HepG2 (cell line): ENCODE data around the gene GLYR1. TPM values are rescaled to one million over a fixed set of nuclear protein-coding genes. Genes with fewer than 3 reads are reported as not detected.

Source experiments
- ATAC-seq: fragments of 200-7000 bp; cut with Tn5 transposase; 3 replicates; pipeline ENCODE4 v1.9.1; 2020; ENCODE audit warnings: mild to moderate bottlenecking, moderate library complexity
- BruUV-seq: library from RNA; stranded (reverse); fragments of 400-500 nt; replicated peaks from 2 replicates; lab custom pipeline; 2021; lab: Mats Ljungman, UMichigan
- CTCF ChIA-PET: fragments of 300-600 bp; formaldehyde crosslinking; extraction: SDS; loops from one replicate; lab custom pipeline; 2021; ENCODE audit warnings: low total read pairs, inconsistent platforms, low intra/inter-chr PET ratio; lab: Yijun Ruan, JAX
- POLR2A ChIA-PET: fragments of 350-600 bp; sonication (Branson Sonifier 250); formaldehyde crosslinking; loops from one replicate; lab custom pipeline; 2020; ENCODE audit warnings: antibody characterized with exemption, inconsistent platforms; lab: Yijun Ruan, JAX
- DNase-seq: peaks from one replicate; pipeline ENCODE4 v3.0.0-alpha.2; 2015; ENCODE audit warnings: low spot score
- FAIRE-seq: peaks from 3 replicates; lab custom pipeline; 2011; peaks lifted over from hg19 to GRCh38; lab: Jason Lieb, UNC
- H2AFZ ChIP-seq: one replicate; pipeline ENCODE4 v1.6.1; 2011; ENCODE audit warnings: low read length, inconsistent platforms
- H3K27ac ChIP-seq: fragments of 300-600 bp; 3 replicates; pipeline ENCODE4 v1.8.0; 2011; ENCODE audit warnings: mixed run types, mild to moderate bottlenecking, mixed read lengths, low read length, inconsistent platforms; ENCODE audit not compliant: insufficient read depth; ENCODE audit errors: extremely low read length
- H3K27me3 ChIP-seq, 2 experiments: fragments of 200-600 bp in 1 of 2; 2 replicates in 1 of 2; 3 replicates in 1 of 2; pipeline versions ENCODE4 v1.6.0 to v1.8.0; 2011; ENCODE audit warnings: low read length in 2 of 2, mild to moderate bottlenecking in 2 of 2, moderate library complexity in 2 of 2, inconsistent platforms in 1 of 2; ENCODE audit not compliant: insufficient read depth in 2 of 2, control insufficient read depth in 1 of 2
- H3K36me3 ChIP-seq, 2 experiments: fragments of 200-600 bp in 1 of 2; replicated peaks in 1 of 2; 2 replicates in 1 of 2; 3 replicates in 1 of 2; pipeline versions ENCODE4 v1.5.1 to v1.8.0; 2011; ENCODE audit warnings: low read length in 2 of 2, inconsistent platforms in 1 of 2; ENCODE audit not compliant: insufficient read depth in 2 of 2, control insufficient read depth in 1 of 2
- H3K4me1 ChIP-seq: 2 replicates; pipeline ENCODE4 v1.5.1; 2012; ENCODE audit warnings: low read length, inconsistent platforms; ENCODE audit not compliant: insufficient read depth
- H3K4me2 ChIP-seq: 2 replicates; pipeline ENCODE4 v1.6.0; 2011; ENCODE audit warnings: low read depth, low read length, inconsistent platforms
- H3K4me3 ChIP-seq, 3 experiments: fragments of 200-600 bp in 1 of 3; sonication (generic), shearing (Covaris generic) in 1 of 3; replicated peaks in 1 of 3; 2 replicates each; pipeline ENCODE4 v1.5.1; 2011 to 2016; ENCODE audit warnings: low read length in 3 of 3, inconsistent platforms in 2 of 3, low read depth in 2 of 3, mild to moderate bottlenecking in 2 of 3, control low read depth in 1 of 3, mixed read lengths in 1 of 3; ENCODE audit not compliant: insufficient read depth in 1 of 3
- H3K79me2 ChIP-seq: one replicate; pipeline ENCODE4 v1.6.1; 2011; ENCODE audit warnings: low read length, inconsistent platforms; ENCODE audit not compliant: insufficient read depth
- H3K9ac ChIP-seq: 2 replicates; pipeline ENCODE4 v1.6.0; 2011; ENCODE audit warnings: mild to moderate bottlenecking, low read depth, low read length, inconsistent platforms; ENCODE audit not compliant: insufficient read depth
- H3K9me3 ChIP-seq: 2 replicates; pipeline ENCODE4 v1.5.1; 2012; ENCODE audit warnings: mild to moderate bottlenecking, low read length
- H4K20me1 ChIP-seq: 2 replicates; pipeline ENCODE4 v1.6.0; 2011; ENCODE audit warnings: inconsistent platforms, mild to moderate bottlenecking, low read length, moderate library complexity; ENCODE audit not compliant: insufficient read depth
- ARNT ChIP-seq: fragments of 450-650 bp; IDR thresholded peaks from 2 replicates; pipeline ENCODE4 v1.6.1; 2017
- CEBPB ChIP-seq: IDR thresholded peaks from 2 replicates; pipeline ENCODE4 v1.6.1; 2011; ENCODE audit warnings: low read depth, low read length, improper control_type of control experiment, borderline replicate concordance
- KLF15 ChIP-seq: sonication (generic); formaldehyde crosslinking; IDR thresholded peaks from 2 replicates; pipeline ENCODE4 v1.8.1; 2023; ENCODE audit warnings: borderline replicate concordance, mild to moderate bottlenecking, inconsistent platforms, missing genetic modification reagents, mixed read lengths
- PLRG1 ChIP-seq: fragments of 450-650 bp; conservative IDR thresholded peaks from 2 replicates; pipeline ENCODE4 v1.6.1; 2016
- SMYD3 ChIP-seq: sonication (generic); formaldehyde crosslinking; IDR thresholded peaks from 2 replicates; pipeline ENCODE4 v1.8.1; 2023; ENCODE audit warnings: mild to moderate bottlenecking, missing genetic modification reagents
- TSC22D2 ChIP-seq: sonication (generic); formaldehyde crosslinking; IDR thresholded peaks from 2 replicates; pipeline ENCODE4 v1.5.1; 2020; ENCODE audit warnings: missing genetic modification reagents, mild to moderate bottlenecking, borderline replicate concordance
- ZBTB21 ChIP-seq: sonication (generic); formaldehyde crosslinking; IDR thresholded peaks from 2 replicates; pipeline ENCODE4 v1.4.0; 2020; ENCODE audit warnings: missing genetic modification reagents
- ZNF329 ChIP-seq: sonication (generic); formaldehyde crosslinking; IDR thresholded peaks from 2 replicates; pipeline ENCODE4 v1.9.0; 2021; ENCODE audit warnings: low read depth, mild to moderate bottlenecking, missing genetic modification reagents
- ZNF564 ChIP-seq: sonication (generic); formaldehyde crosslinking; IDR thresholded peaks from 2 replicates; pipeline ENCODE4 v1.8.1; 2023; ENCODE audit warnings: mild to moderate bottlenecking, missing genetic modification reagents
- ZNF607 ChIP-seq: sonication (generic); formaldehyde crosslinking; IDR thresholded peaks from 2 replicates; pipeline ENCODE4 v1.5.1; 2020; ENCODE audit warnings: missing genetic modification reagents, mild to moderate bottlenecking, borderline replicate concordance
- WGBS: methylation state at CpG from one replicate; pipeline ENCODE4 v1.1.6; 2017; ENCODE audit warnings: low lambda C conversion rate; 5-methylcytosine and 5-hydroxymethylcytosine counted together
- in situ Hi-C: cut with HindIII; loops from 2 replicates; pipeline ENCODE4 v1.10.0; 2017; ENCODE audit warnings: low pct_unique_long_range_greater_than_20kb; ENCODE audit not compliant: extremely low pct_ligation_motif_present
- intact Hi-C: fragments of 100-400 bp; cut with micrococcal nuclease; formaldehyde crosslinking; loops from one replicate; pipeline ENCODE4 v1.10.0; 2022; ENCODE audit not compliant: unreplicated experiment
- polyA plus RNA-seq, 8 experiments: library from polyadenylated mRNA; depleted of rRNA in 3 of 8; stranded (reverse) in 7 of 8; unstranded in 1 of 8; fragments of >200 nt; fragmentation: Illumina TruSeq in 4 of 8; extraction: Trizol in 4 of 8; gene quantifications; 2 replicates each; pipeline versions ENCODE4 v1.2.1 to v1.2.3, GENCODE V29; 2011 to 2016; ENCODE audit warnings: low read depth in 4 of 8, missing spikeins in 1 of 8, mixed read lengths in 1 of 8; ENCODE audit not compliant: insufficient read depth in 1 of 8
- total RNA-seq, 5 experiments: library from RNA; depleted of rRNA; stranded (reverse); fragments of >200 nt; fragmentation: Illumina TruSeq; extraction: Trizol; gene quantifications; 2 replicates each; pipeline ENCODE4 v1.2.3, GENCODE V29; 2016; ENCODE audit warnings: low read depth in 1 of 5
- TF ChIP-seq, protein P1 (sequence below): sonication (generic); formaldehyde crosslinking; IDR thresholded peaks from 2 replicates; pipeline ENCODE4 v1.9.0; 2021; ENCODE audit warnings: missing genetic modification reagents, borderline replicate concordance
- TF ChIP-seq, protein P2 (sequence below): sonication (generic); formaldehyde crosslinking; IDR thresholded peaks from 2 replicates; pipeline ENCODE4 v1.9.0; 2022; ENCODE audit warnings: low read depth, missing genetic modification reagents
- TF ChIP-seq, protein P3 (sequence below): sonication (generic); formaldehyde crosslinking; IDR thresholded peaks from 2 replicates; pipeline ENCODE4 v1.4.0; 2020; ENCODE audit warnings: mild to moderate bottlenecking, low read depth, missing genetic modification reagents

Gene GLYR1
- total and polyA plus RNA-seq, 2 of the 13 experiments (the other 11 are each of a cell fraction or from before 2014, with no cell fraction given), result 28.3 to 48.7 TPM

DNA sequence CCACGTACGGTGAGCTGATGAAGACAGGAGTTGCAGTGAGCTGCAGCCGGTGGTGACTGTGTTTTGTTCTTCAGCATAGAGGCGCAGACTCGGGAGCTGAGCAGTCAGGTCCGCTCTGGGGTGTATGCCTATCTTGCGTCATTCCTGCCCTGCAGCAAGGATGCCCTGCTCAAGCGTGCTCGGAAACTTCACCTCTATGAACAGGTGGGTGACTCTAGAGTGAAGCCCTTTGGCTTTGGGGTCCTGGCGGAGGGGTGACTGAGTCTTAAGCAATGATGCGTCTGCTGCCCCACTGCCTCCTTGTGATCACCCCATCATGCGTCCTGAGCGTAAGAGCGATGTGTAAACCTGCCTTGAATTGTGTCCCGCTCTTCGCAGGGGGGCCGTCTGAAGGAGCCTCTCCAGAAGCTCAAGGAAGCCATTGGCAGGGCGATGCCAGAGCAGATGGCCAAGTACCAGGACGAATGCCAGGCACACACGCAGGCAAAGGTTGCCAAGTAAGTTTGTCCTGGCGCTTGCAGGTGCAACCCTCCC is 23.1 kb upstream of the GLYR1 start:
- CTCF ChIA-PET, result no interaction called here
- no peaks in the 10 kb centered on the region for H3K9me3 ChIP-seq
- intact Hi-C loops (no loop called here), in situ Hi-C loops (no loop called here)
- no peak overlapping the region for H3K27ac ChIP-seq
- BruUV-seq, result no TSS peak
- 97% methylated on average over 10 of the region's 21 CpGs for WGBS
- TF ChIP-seq ZBTB21 (CRISPR knock-in tag), result no peak
- TF ChIP-seq ARNT, result no peak
- no peak for TF ChIP-seq ZNF564 (CRISPR knock-in tag)
- TF ChIP-seq ZNF607 (CRISPR knock-in tag), result no peak
- TF ChIP-seq KLF15 (CRISPR knock-in tag), result no peak
- TF ChIP-seq TSC22D2 (CRISPR knock-in tag), result no peak
- TF ChIP-seq SMYD3 (CRISPR knock-in tag), result no peak
- TF ChIP-seq ZNF329 (CRISPR knock-in tag), result no peak
- TF ChIP-seq PLRG1, result no peak
- TF ChIP-seq, protein P1, sequence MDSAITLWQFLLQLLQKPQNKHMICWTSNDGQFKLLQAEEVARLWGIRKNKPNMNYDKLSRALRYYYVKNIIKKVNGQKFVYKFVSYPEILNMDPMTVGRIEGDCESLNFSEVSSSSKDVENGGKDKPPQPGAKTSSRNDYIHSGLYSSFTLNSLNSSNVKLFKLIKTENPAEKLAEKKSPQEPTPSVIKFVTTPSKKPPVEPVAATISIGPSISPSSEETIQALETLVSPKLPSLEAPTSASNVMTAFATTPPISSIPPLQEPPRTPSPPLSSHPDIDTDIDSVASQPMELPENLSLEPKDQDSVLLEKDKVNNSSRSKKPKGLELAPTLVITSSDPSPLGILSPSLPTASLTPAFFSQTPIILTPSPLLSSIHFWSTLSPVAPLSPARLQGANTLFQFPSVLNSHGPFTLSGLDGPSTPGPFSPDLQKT, result no peak
- TF ChIP-seq, protein P2, sequence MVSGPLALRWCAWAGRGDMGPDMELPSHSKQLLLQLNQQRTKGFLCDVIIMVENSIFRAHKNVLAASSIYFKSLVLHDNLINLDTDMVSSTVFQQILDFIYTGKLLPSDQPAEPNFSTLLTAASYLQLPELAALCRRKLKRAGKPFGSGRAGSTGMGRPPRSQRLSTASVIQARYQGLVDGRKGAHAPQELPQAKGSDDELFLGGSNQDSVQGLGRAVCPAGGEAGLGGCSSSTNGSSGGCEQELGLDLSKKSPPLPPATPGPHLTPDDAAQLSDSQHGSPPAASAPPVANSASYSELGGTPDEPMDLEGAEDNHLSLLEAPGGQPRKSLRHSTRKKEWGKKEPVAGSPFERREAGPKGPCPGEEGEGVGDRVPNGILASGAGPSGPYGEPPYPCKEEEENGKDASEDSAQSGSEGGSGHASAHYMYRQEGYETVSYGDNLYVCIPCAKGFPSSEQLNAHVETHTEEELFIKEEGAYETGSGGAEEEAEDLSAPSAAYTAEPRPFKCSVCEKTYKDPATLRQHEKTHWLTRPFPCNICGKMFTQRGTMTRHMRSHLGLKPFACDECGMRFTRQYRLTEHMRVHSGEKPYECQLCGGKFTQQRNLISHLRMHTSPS (CRISPR knock-in tag), result no peak
- TF ChIP-seq, protein P3, sequence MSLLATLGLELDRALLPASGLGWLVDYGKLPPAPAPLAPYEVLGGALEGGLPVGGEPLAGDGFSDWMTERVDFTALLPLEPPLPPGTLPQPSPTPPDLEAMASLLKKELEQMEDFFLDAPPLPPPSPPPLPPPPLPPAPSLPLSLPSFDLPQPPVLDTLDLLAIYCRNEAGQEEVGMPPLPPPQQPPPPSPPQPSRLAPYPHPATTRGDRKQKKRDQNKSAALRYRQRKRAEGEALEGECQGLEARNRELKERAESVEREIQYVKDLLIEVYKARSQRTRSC, result no peak
- no peak for TF ChIP-seq CEBPB
- H3K27me3 ChIP-seq, result no peaks in the 10 kb centered on the region
- DNase-seq (no peak), ATAC-seq (no peak), FAIRE-seq (no peak)
- H2AFZ ChIP-seq, result no peak overlapping the region
- no peak overlapping the region for H3K4me3 ChIP-seq
- peaks cover 30% of the 10 kb centered on the region for H3K79me2 ChIP-seq
- POLR2A ChIA-PET, result no interaction called here
- H3K4me2 ChIP-seq, result no peak overlapping the region
- H3K9ac ChIP-seq, result no peak overlapping the region
- H3K36me3 ChIP-seq, result peaks cover 38 to 72% of the 10 kb centered on the region in 2 experiments
- peaks cover 32% of the 10 kb centered on the region for H3K4me1 ChIP-seq
- no peaks in the 10 kb centered on the region; the same call in 1 of the 2 replicates for H4K20me1 ChIP-seq
